Gastrocnemius medialis (tissue), 4 donors: ENCODE data around the gene PCLO.

Experiments
- POLR2A ChIP-seq, 2 donors: fragments of 450-650 bp; IDR thresholded peaks; one replicate each; pipeline ENCODE4 v1.6.1; 2017; ENCODE audit warnings: antibody characterized with exemption in 2 of 2, mild to moderate bottlenecking in 2 of 2, moderate library complexity in 2 of 2
- TF ChIP-seq, protein P1 (sequence below), 5 experiments: fragments of 450-650 bp in 3 of 5; fragments of 200-600 bp in 2 of 5; sonication (generic) in 2 of 5; IDR thresholded peaks in 4 of 5; conservative IDR thresholded peaks in 1 of 5; 1 replicate in 4 of 5; 2 replicates in 1 of 5; pipeline ENCODE4 v1.5.1; 2016 to 2019; ENCODE audit warnings: antibody characterized with exemption in 5 of 5, mild to moderate bottlenecking in 3 of 5, moderate library complexity in 3 of 5

DNA sequence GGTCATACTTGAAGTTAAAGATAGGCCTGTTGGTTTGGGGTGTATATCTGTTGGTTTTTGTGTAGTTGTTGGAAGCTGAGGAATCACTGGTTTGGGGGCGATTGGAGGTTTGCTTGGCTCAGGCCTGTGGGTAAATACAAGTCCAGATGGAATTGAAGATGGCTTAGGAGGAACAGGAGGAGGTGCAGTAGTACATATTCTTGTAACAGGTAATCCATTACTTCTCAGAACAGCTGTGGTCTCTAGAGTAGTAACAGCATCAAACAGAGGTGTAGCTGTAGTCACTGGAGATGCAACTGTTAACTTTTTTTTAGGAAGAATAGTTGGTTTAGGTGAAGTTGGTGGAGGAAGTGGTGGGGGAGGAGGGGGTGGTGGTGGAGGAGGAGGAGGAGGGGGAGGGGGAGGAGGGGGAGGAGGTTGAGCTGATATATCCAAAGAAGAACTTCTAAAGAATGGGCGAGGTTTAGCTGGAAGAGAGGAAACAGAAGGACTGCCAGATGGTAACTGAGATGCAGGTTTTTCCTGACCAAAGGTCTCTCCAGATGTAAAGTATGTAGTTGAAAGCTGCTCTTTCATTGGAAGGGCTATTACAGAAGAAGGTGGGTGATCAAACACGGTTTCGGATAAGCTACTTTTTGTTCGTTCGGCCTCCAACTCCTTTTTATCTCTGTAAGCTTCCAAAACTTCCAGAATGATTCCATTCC lies 209.2 kb downstream of the PCLO start:
- TF ChIP-seq POLR2A (IDR thresholded peaks at IDR 0.05): no peak
- TF ChIP-seq, protein P1, sequence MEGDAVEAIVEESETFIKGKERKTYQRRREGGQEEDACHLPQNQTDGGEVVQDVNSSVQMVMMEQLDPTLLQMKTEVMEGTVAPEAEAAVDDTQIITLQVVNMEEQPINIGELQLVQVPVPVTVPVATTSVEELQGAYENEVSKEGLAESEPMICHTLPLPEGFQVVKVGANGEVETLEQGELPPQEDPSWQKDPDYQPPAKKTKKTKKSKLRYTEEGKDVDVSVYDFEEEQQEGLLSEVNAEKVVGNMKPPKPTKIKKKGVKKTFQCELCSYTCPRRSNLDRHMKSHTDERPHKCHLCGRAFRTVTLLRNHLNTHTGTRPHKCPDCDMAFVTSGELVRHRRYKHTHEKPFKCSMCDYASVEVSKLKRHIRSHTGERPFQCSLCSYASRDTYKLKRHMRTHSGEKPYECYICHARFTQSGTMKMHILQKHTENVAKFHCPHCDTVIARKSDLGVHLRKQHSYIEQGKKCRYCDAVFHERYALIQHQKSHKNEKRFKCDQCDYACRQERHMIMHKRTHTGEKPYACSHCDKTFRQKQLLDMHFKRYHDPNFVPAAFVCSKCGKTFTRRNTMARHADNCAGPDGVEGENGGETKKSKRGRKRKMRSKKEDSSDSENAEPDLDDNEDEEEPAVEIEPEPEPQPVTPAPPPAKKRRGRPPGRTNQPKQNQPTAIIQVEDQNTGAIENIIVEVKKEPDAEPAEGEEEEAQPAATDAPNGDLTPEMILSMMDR (IDR thresholded peaks at IDR 0.05 in 4 of 5, conservative IDR thresholded peaks at IDR 0.05 in 1 of 5): no peak
